ENCODE measurements around the gene OR52A1.
"Not testable (repeated sequence)": the region's sequence is repeated elsewhere in the genome, so short reads cannot be mapped to it uniquely, and the experiment has no call there.

Gene OR52A1

GRCh38 chr11:5154657-5155056 is at the start of gene OR52A1:
Gene OR52A1, minus strand, starts transcription at chr11:5154757. Its CDS starts 2,388 bp downstream, at chr11:5152369.
- DNase-seq = no peak

DNA sequence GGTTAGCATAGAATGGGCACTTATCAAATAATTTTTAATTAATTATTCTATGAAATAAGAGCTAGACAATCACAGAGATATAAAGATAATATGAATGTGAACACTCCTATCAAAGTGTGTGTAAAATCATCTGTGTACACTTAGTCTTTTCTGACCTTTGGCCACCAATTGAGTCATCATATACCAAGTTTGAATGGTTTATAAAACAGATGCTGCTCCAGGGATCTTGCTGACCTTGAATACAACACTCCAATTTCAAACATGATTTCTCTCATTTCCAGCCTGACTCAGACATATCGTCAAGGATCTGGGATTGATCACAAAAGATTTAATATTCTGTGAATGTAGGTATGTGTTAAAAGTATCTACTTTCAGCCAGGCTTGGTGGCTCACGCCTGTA is 48.8 kb upstream of the OR52A1 start:
- no peak for DNase-seq

GRCh38 chr11:5200582-5200981 is 46.0 kb upstream of the OR52A1 start, which contains the start of gene OR51V1:
Gene OR51V1, minus strand, starts transcription at chr11:5200682. Its CDS starts 0 bp downstream, at chr11:5200682.
- DNase-seq = no peak

GRCh38 chr11:5198285-5198684 is 43.7 kb upstream of the OR52A1 start:
- DNase-seq = no peak

- DNase-seq = peak in 1 of 14 donors; percentile 27
These were observed 43.0 kb upstream of the OR52A1 start for GRCh38 chr11:5197536-5197935.

GRCh38 chr11:5196731-5197130 is 42.2 kb upstream of the OR52A1 start:
- DNase-seq = peak in 1 of 14 donors; percentile 51

GRCh38 chr11:5196067-5196466 is 41.5 kb upstream of the OR52A1 start:
- peak in 1 of 14 donors; percentile 77 for DNase-seq

GRCh38 chr11:5192738-5193137 is 38.2 kb upstream of the OR52A1 start:
- DNase-seq = no peak

DNA sequence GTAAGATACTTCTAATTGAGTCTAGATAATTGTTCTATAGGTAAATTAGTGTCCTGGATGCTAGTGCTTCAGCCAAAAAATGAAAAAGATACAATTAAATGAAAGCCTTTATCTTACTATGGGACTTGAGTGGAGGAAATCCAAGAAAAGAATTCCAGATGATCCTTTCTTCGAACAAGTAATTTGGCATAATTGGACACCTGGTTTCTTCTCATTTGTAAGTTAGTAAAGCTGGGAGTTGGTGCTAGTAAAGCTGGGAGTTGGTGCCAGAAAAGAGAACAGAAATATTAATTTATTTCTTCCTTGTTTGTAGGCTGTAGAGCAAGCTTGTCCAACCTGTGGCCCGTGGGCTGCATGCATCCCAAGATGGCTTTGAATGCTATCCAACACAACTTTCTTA is 33.6 kb upstream of the OR52A1 start:
- DNase-seq = no peak

DNA sequence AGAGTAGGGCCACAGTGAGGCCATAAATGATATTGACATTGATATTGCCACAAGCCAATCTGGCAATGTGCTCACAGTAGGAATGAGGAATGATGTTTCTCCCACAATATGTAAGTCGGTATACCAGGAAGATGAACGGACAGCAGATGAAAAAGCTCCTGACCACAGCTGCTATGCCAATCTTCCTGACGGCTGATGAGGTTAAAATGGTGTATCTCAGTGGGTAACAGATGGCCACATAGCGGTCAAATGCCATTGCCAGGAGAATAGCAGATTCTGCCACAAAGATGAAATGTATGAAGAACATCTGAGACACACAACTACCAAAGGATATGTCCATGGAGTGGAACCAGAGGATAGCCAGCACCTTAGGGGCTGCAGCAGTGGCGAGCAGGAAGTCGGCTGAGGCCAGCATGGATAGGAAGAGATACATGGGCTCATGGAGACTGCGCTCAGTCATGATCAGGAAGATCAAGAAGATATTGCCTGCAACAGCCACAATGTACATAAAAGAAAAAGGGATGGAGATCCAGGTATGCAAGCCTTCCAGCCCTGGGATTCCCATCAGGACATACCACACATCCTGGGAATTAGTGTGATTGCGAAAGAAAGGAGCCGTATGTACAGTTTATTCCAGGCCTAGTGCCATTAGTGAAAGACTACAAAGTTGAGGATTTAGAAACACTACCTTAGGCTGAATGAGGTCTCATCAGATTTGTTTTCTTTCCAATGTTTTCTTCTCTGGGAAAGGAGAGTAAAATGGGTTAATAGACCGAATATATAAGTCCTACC is 23.7 kb upstream of the OR52A1 start:
- DNase-seq = peak in 1 of 14 donors; percentile 10

GRCh38 chr11:5174934-5175333 is 20.4 kb upstream of the OR52A1 start:
- DNase-seq = no peak

DNA sequence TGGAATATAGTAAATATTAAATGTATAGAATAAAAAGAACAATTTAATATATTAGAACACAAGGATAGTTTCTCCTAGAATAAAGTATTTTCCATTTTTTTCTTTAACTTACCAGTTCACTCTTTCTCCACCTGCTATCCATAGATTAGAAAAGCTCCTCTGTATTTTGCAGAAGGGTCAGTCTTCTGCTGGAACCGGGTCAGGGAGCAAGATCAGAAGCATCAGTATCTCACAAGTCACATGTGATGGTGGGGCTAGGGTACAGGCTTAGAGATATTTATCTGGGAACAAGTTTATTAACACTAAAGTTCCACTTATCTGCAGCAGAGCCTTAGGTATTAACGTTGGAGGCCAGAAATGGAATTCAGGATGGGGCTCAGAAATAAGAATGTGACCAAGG is 17.3 kb upstream of the OR52A1 start:
- no peak for DNase-seq

- DNase-seq = not testable (repeated sequence)
These were observed 11.3 kb upstream of the OR52A1 start for GRCh38 chr11:5165898-5166297.

DNA sequence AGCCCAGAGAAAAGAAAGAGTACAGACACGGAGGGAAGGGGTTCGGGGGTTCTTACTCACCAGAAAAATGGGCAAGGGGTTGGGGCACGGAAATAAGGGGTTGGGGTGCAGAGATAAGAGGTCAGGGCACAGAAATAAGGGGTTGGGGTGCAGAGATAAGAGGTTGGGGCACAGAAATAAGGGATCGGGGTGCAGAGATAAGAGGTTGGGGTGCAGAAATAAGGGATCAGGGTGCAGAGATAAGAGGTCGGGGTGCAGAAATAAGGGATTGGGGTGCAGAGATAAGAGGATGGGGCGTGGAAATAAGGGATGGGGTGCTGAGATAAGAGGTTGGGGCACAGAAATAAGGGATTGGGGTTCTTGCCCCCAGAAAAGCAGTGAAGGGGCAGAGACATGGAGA is 10.2 kb upstream of the OR52A1 start:
- DNase-seq = not testable (repeated sequence)

GRCh38 chr11:5161045-5161444 is 6.5 kb upstream of the OR52A1 start:
- not testable (repeated sequence) for DNase-seq

GRCh38 chr11:5160217-5160616 is 5.7 kb upstream of the OR52A1 start:
- not testable (repeated sequence) for DNase-seq

DNA sequence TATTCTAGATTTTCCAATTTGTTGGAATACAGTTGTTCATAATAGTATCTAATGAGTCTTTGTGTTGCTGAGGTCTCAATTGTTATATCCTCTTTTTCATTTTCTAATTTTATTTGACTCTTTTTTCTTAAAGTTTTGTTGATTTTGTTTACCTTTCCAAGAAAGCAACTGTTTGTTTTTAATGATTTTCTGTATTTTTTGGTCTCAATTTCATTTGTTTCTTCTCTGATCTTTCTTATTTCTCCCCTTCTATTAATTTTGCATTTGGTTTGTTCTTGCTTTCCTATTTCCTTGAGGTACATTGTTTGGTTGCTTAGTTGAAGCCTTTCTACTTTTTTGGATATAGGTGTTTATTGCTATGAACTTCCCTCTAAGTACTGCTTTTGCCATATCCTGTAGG is 5.2 kb upstream of the OR52A1 start:
- DNase-seq = no peak

GRCh38 chr11:5153574-5154431 is 754 bp downstream of the OR52A1 start:
- no peak for DNase-seq

DNA sequence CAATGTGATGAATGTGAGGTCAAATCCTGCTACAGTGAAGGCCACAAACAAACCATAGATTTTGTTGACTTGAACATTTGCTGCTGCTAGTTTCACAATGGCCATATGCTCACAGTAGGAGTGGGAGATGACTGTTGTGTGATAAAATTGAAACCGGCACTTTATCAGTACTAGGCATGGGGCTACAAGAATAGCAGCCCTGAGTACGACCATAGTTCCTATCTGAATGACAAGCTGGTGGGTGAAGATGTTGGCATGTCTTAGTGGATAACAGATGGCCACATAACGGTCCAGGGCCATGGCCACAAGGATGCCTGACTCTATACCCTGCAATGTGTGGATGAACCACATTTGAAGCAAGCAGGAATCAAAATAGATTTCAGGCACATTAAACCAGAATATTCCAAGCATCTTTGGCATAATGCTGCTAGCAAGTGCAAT is 2.8 kb downstream of the OR52A1 start:
- peak in 3 of 14 donors; percentile 49 to 100 (median 51) for DNase-seq

- DNase-seq = not testable (repeated sequence)
These were observed 10.4 kb downstream of the OR52A1 start for GRCh38 chr11:5144206-5144605.

- no peak for DNase-seq
These were observed 16.6 kb downstream of the OR52A1 start, which contains the start of gene OR52A5 for GRCh38 chr11:5137996-5138395. Gene OR52A5, minus strand, starts transcription at chr11:5138356. Its CDS starts 5,714 bp downstream, at chr11:5132642.

GRCh38 chr11:5137014-5137413 is 17.5 kb downstream of the OR52A1 start:
- DNase-seq = no peak

DNA sequence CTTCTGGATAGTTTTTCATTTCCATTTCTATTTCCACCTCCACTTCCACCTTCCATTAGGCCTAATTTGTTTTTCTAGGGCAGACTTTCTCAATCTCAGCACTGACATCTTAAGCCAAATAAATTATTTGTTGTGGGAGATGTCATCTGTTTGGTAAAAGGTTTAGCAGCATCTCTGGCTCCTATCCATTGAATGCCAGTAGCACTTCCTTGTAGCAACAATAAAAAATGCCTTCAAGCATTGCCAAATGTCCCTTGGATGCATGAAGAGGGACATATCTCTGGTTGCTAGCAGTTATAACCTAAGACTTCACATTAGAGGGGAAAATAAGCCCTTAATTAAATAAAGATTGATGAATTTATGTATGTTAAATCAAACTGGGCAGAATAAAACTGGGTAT is 18.3 kb downstream of the OR52A1 start:
- DNase-seq = peak in 1 of 14 donors; percentile 93

Data from C1 segment of cervical spinal cord (tissue), 14 donors.